ENCODE data around the gene KIAA1191.

The KIAA1191 gene

DNA sequence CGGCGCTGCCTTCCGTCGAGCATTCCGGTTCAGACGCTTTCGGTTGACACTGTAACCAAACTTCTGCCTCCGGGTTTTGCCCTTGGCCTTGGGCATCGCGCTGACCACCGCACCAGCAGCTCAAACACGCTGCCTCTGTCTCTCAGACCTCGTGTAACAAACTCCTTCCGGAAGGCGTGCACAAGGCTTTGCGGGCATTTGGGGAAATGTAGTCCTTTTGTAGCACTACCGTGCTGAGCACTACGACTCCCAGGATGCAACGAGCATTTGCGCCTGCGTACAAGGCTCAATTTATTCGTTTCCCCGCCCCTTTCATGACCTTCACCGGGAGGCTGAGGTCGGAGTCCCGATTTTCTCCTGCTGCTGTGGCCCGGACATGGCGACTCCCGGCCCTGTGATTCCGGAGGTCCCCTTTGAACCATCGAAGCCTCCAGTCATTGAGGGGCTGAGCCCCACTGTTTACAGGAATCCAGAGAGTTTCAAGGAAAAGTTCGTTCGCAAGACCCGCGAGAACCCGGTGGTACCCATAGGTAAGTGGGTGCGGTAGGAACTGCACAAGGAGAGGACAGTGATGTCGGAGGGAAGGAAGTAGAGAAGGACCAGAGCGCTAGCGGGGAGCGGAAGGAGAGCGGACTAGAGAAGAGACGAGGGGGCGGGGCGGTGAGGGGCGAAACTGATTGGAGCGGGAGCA is 27.0 kb upstream of the KIAA1191 start, which contains the start of the genes HIGD2A and NOP16:
Gene HIGD2A (plus strand): TSS at position 308 of the 691 bp plus-strand sequence. CDS start 69 bp downstream, at position 377.
Gene NOP16 (minus strand): TSS at position 155 of the 691 bp plus-strand sequence. CDS start 59 bp downstream, at position 96.
- DNase-seq: peak; percentile 92

DNA sequence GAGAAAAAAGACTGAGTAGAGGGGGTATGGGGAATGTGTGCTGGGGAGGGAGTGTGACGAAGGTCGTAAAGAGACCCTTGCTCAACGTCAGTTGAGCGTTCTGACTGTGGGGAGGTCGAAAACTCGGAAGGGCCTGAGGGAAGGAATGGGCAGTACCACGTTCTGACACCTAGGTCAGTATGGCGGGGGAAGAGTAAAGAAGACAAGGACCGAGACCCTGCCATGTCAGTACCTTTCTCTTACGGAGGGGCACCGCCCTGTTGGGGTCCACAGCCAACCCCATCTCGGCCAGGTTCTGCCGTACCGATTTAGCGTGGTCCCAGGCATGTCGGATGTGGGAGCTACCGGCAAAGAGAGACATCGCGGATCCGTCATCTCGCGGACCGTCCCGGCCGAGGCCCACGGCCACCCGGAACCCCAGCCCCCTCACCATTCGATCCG is 26.5 kb upstream of the KIAA1191 start:
- no peak for DNase-seq

DNA sequence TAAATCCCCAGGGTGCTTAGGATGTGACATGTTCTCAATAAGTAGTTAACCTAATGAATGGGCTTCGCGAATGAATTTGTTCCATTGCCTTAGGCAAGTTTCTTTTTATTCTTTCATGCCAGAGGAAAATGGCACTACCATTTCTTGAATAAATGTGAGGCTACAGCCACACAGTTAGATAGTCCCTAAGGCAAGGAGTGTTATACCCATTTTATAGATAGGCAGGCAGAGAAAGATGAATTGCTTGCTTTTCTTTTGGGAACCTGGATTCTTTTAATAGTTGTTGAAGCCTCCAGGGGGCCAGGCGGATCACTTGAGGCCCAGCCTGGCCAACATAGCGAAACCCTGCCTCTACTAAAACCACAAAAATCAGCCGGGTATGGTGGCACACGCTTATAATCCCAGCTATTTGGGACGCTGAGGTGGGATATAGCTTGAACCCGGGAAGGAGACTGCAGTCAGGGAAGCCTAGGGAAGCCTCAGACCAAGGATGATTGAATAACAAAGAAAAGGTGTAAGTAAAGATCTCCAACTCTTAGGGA is 25.9 kb upstream of the KIAA1191 start:
- no peak for DNase-seq

DNA sequence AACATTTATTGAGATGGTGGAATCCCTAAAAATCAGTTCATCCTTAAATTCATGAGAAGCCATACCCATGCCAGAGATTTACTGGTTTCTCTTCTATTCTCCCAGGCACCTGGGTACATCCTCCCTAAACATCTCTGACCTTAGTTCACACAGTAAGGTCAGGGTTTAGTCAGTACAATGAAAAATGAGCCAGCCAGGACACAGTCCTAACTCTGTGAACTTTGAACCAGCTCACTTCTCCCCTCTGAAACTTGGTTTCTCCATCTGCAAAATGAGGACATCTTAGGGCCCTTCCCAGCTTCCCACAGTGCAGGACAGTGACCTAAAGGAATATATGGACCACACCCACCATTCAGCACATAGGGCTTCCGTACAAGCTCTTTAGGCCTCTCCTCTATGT is 24.9 kb upstream of the KIAA1191 start:
- DNase-seq: no peak

DNA sequence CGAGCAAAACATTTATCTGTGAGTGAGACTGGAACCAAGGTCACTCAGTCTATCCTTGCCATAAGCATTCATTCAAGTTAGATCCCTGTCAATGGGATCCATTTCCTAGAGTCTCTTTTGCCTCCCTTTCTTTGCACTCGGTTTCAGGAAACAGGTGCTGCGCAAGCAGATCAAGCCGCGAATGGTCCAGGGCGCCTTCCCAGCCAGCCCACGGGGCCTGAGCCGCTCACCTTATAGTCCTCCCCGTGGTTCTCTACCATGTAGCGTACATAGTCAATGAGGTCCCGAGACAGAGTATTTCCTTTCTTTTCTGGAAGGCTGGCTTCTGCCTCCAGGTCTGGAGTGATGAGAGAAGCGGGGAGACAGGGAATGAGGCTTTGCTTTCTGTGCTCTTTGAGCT is 23.4 kb upstream of the KIAA1191 start:
- no peak for DNase-seq

DNA sequence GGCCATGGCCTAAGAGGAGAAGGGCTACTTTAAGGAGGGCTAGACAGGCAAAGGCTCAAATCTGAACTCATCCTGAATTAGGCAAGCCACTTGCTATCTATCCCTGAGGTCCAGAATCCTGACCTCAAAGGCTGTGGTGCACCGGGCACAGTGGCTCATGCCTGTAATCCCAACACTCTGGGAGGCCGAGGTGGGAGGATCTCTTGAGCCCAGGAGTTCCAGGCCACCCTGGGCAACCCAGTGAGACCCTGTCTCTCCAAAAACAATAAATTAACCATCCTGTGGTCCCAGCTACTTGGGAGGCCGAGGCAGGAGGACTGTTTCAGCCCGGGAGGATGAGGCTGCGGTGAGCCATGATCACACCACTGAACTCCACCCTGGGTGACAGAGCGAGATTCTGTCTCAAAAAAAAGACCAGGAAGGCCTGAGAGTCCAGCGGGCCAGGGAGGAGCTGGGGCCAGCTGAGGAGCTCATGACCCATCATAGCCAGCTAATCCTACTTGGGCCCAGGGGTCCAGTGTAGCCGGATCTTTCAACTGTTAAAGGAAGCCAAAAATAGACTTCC is 22.9 kb upstream of the KIAA1191 start:
- DNase-seq: no peak

DNA sequence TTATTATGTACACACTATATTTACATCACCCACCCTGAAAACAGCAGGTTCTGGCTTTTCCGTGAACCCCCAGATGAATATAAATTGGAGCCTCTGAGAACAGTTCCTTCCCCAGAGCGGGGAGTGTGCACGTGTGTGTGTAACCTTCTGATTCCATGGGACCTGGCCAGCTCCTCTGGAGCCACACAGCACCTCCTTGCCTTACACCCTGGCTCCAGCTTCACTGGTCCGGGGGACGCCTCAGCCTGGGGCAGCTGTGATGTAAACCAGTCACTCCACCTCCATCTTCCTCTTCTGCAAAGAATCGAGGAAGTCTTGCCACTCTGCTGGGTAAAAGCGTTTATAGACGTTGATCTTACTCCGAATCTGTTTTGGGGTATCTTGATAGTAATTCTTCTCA is 22.4 kb upstream of the KIAA1191 start:
- DNase-seq: no peak

DNA sequence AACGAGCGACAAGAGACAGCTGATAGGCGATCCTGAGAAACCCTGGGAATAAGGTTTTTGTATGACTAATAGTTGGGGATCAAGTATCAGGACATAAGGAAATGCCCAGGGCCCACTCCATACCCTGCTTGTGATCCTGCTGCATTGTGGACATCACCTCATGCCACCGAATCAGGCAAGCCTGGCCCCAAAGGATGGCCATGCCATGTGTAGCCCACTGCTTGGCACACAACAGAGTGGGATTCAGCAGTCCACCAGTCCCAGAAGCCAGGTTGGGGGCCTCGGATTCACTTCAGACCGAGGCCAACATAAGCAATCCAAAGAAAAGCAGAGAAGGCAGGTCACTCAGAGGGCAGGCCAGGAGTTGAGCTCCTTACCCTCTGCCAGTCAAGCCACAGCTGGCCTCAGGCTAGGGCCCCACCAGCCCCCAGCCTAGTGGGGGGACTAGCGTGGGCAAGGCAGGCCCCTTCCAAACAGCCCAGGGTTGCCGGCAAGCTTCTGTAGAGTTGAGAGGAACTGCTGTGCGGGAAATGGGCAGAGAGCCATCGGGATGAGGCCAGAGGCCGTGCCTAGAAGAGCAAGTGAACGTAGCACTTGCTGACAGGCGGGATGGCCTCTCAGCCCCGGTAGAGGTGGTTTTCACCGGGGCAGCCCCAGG is 21.8 kb upstream of the KIAA1191 start:
- DNase-seq: no peak

DNA sequence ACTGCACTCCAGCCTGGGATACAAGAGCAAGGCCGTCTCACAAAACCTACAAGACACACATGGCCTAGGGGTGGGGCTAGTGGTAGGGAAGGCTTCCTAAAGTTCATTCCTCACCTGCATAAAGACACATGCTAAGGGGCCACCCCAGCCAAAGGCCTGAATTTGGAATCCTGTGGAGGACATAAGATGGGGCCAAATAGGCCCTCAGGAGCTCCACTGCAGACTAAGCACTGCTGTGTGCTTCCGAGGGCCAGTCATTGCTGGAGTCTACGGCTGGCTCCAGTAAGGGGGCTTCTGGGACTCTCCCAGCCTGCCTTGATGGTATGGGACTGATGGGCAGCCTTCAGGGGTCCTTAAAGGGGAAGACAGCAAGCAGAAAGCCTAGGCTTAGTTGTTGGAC is 21.2 kb upstream of the KIAA1191 start:
- no peak for DNase-seq

DNA sequence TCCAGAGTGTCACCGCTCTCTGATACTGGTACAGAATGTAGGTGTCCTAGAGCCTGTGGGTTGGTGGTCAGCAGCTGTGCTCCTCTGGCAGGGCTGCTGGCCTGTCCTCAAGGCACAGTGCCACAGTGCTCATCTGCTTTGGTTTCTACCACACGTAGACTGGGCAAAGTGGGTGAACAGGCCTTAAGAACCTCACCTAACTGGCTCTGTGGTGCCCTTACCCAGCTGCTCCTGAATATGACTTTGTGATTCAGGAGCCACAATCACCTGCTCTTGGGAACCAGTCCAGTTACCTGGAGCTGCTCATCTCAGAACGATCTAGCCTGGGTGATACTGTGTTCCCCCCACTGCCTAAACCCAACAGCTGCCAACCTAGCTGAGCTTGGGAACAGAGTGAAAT is 20.4 kb upstream of the KIAA1191 start:
- no peak for DNase-seq

DNA sequence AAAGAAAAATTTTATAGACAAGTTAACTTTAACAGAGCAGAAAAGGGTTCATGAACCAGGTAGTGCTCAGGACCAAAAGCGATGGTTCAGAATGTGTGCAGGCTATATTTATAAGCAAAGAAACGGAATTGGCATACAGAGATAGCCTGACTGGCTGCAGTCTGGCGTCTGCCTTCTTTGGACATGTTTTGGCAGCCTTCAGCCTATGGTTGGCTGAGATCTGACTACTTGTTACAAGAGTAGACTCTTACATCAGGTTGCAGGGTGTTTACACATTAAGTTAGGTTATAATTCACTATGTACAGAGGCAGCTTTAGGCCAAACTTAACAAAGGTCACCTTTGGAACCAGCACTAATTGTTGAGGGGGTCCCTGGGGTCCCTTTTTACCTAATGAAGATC is 19.9 kb upstream of the KIAA1191 start:
- DNase-seq: no peak

DNA sequence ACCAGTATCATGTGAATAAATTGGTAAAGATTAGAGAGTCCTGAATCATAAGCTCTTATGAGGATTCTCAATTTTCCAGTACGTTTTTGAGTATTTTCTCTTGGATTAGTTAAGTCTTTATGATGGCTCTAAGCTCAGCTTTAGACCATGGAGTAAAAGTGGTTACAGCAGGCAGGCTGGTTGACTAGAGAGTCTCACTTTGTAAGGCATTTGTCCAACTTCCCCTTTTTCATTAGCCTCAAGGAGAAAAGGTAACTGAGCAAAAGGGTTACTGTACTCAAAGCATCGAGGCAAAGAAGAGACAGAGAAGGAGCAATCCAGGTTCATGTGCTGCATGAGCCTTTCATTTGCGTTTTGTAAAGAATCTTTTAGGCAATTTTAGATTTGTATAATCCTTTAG is 18.3 kb upstream of the KIAA1191 start:
- no peak for DNase-seq

DNA sequence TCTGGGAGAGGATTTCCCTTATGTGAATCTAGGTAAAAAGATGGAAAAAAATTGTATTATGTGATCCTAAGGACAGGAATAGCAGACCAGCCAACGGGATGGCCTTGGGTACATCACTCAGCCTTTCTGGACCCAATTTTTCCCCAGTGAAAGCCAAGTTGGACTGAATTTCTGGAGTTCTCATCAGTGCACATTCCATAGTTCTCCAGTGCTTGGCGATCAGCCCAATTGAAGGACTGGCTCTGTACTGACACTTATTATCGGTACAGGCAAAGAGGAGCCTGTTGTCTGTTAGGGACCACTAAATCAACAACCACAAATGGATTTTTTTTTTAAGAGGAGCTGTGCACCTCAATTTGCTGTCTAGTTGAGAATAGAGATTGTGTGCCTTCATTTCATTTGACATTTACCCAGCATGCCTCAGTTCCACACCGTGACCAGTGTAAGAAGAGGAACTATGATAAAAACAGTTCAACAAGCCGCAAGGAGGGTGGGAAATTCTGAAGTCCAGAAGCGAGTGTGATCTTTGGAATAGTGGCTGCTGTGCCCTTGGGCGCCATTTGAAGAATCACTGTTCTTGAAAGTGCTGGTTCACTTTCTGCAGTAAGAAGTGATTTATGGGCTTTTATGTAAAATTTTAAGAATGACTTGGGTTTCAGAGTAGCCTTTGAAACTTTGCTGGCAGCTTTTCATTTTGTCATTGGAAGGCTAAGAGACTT is 11.7 kb upstream of the KIAA1191 start:
- DNase-seq: no peak

DNA sequence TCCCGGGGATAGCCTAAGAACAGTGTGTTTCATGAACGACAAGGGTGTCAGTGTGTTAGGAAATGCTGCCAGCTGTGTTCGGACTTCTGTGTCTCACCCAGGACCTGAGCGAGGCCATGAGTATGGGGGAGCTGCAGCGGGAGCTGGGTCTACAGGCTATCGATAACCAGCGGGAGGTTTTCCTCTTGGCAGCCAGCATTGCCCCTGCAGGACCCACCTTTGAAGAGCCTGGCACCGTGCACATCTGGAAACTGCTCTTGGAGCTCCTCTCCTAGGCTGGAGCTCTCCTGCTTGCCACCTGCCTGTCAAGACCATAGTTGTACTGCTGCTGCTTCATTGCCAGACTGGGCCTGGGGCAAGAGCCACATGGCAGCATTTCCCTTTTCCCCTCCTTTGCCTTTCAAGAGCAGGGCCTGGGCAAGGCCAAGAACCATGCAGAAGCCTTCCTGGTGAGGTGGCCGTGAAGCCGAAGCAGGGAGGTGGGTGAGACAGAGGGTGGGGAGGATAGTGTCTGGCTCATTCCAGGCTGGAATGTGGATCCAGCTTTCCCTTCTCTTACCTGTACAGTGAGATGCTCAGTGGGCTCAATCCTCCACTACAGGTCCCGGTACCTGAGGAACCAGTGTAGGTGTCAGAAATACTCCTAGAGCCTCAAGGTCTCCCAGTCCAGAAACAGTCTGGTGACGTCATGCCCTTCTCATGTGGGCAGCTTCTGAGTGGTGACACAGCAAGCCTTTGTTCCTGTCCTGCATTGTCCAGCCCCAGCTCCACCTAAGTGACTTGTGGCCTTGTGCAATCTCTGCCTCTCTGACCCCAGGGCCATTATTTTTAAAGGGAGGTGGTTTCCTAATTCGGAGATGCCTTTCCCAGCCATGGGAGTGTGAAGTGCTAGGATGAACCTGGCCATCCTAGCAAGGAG is 10.3 kb upstream of the KIAA1191 start:
- DNase-seq: no peak

DNA sequence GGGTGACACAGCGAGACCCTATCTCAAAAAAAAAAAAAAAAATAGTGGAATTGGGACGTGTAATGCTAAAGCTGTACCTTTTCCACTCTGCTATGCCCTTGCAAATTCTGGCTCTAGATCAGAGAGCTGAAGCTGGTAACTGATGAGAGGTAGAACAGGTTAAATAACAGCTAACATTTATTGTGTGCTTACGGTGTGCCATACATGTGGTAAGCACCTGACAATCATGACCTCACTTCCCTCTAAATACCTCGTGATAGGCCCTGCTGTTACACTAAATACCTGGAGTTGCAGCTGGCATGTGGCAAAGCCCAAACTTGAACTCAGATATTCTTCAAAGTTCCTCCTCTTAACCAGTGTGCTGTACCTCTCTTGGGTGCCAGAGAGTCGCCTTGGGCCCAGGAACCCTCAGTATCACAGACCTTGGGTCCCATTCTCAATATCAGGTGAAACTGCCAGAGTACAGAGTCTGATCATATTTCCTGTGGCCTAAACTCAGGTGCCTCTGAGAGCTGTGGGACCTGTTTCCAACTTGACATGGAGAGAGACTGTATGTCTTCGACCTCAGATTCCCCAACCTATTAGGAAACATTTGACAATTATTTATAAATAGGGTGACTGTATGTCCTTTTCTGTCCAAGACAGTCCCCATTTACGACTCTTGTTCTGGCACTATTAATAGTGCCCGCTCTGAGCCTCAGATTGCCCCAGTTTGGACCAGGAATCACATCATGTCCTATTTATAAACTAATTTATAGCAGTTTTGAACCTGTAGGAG is 8.6 kb upstream of the KIAA1191 start:
- no peak for DNase-seq

DNA sequence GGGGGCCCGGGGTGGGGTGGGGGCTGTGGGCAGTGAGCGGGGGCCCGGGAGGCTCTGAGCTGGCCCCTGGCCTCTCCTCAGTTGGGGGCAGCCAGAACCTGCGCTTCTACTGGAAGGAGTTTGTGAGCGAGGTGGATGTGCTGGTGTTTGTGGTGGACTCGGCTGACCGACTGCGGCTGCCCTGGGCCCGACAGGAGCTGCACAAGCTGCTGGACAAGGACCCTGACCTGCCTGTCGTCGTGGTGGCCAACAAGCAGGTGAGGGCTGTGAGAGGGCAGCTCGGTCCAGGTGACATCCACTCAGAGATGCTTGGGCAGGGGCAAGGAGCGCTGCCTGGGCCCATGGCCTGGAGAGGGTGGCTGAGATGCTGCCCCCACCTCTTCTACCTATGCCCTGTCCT is 7.2 kb upstream of the KIAA1191 start:
- DNase-seq: no peak

DNA sequence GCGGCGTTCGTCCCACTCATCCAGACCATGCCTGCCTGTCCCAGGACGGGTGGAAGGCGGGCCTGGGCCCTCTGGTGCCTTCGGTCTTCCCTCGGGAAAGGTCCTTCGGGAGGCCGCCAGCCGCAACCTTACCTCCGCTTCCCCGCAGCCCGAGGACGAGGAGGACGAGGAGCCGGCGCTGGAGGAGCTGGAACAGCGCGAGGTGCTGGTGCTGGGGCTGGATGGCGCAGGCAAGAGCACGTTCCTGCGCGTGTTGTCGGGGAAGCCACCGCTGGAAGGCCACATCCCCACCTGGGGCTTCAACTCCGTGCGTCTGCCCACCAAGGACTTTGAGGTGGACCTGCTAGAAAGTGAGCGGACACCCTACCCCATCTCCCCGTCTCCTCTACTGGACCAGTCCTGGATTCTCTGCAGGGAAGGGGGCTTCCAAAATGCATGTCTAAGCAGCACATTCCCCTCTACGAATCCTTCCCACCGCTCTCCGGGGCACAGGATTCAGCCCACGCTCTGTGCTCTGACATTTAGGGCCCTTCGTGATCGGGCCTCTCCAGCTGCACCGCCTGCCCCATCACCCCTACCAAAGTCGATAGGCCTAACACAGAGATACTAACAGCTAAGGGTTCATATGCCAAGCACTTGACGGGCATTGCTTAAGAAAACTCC is 4.8 kb upstream of the KIAA1191 start:
- no peak for DNase-seq

DNA sequence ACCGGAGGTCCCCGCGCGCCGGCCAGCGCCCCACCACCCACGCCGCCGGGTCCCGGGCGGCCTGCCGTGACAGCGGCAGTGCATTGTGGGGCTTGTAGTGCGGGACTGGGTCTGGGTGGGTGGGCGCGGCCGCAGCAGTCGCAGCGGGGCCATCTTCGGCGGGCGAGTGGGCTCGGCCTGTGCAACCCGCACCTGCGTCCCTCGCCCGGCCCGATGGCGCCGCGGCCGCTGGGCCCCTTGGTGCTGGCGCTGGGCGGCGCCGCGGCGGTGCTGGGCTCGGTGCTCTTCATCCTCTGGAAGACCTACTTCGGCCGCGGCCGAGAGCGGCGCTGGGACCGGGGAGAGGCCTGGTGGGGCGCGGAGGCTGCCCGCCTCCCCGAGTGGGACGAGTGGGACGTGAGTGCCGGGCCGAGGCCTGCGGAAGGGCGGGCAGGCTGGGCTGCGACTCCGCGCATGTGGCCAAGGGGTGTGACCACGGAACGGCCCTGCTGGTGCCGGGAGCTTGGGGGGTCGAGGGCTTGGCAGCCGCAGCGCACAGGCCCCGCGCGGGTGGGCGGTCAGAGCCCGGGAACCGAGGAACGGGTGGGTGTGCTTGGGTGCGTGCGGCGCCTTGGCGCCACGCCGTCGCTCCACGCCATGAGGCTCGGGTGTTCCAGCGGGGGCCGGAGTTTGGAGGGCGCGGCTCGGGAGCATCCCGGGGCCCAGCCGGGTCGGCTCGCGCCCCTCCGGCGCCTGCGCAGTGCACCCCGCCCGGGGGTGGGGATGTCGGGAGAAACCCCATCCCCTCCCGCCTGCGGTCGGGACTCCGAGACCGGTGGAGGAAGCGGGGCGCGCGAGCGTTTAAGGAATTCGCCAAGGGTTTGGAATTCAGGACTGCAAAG is 4.0 kb upstream of the KIAA1191 start, which contains the start of gene ARL10:
Gene ARL10 (plus strand): TSS at position 137 of the 881 bp plus-strand sequence. CDS start 77 bp downstream, at position 214.
- DNase-seq: peak; percentile 3

DNA sequence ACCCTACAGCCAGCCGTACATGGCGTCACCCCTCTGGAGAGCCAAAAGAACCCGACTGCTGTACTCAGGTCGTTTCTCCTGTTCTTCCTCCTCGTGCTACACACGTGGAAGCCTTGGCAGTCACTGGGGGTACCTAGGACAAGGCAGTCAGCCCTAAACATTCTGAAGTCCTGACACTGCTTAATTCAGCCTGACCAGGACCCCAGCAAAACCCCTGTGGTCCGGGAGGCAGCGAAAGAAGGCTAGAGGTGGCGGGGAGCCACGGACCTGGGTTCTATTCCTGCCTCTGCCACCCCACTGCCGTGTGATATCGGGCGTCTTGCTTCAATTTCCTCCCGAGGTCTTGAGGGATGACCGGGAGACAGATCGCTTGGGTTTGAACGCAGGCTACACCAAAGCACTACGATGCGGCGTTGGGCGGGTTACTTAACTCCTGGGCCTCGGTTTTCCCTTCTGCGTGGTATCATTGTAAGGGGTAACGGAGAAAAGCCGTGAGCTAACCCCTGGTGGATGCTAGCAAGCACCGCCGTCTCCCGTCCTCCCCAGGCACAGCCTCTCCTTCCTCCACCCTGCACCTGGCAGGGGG is 3.3 kb upstream of the KIAA1191 start:
- no peak for DNase-seq
